GM19372 (cell line): ENCODE results near the gene WHRN.

Experiments
- ATAC-seq: cut with Tn5 transposase; IDR thresholded peaks from one replicate; pipeline ENCODE4 v1.9.1; 2021; ENCODE audit warnings: mild to moderate bottlenecking, low read depth, moderate library complexity; ENCODE audit not compliant: unreplicated experiment

The WHRN gene

GRCh38 chr9:114493521-114494184, 11.6 kb downstream of the WHRN start:
- no peak for ATAC-seq

- no peak for ATAC-seq
Observed at GRCh38 chr9:114492991-114493390, 12.3 kb downstream of the WHRN start.

GRCh38 chr9:114491430-114492003, 13.8 kb downstream of the WHRN start:
- no peak for ATAC-seq

GRCh38 chr9:114489928-114490327, 15.3 kb downstream of the WHRN start:
- ATAC-seq: no peak

GRCh38 chr9:114488398-114489129, 16.7 kb downstream of the WHRN start:
- no peak for ATAC-seq

GRCh38 chr9:114487607-114488300, 17.5 kb downstream of the WHRN start:
- ATAC-seq: no peak

GRCh38 chr9:114486205-114486963, 18.9 kb downstream of the WHRN start:
- ATAC-seq: no peak

- ATAC-seq: peak; percentile 67
Observed at GRCh38 chr9:114484854-114485443, 20.3 kb downstream of the WHRN start.

- ATAC-seq: no peak
Observed at GRCh38 chr9:114484215-114484853, 20.9 kb downstream of the WHRN start.

- ATAC-seq: no peak
Observed at GRCh38 chr9:114483499-114483898, 21.8 kb downstream of the WHRN start.

- ATAC-seq: no peak
Observed at GRCh38 chr9:114482593-114482992, 22.7 kb downstream of the WHRN start.

GRCh38 chr9:114481789-114482188, 23.5 kb downstream of the WHRN start:
- ATAC-seq: no peak

- no peak for ATAC-seq
Observed at GRCh38 chr9:114480746-114481435, 24.4 kb downstream of the WHRN start.

GRCh38 chr9:114478871-114479270, 26.4 kb downstream of the WHRN start:
- ATAC-seq: no peak

- no peak for ATAC-seq
Observed at GRCh38 chr9:114478459-114478858, 26.8 kb downstream of the WHRN start.

GRCh38 chr9:114477642-114478041, 27.6 kb downstream of the WHRN start:
- ATAC-seq: no peak

GRCh38 chr9:114476891-114477469, 28.3 kb downstream of the WHRN start:
- ATAC-seq: no peak

GRCh38 chr9:114475412-114476135, 29.7 kb downstream of the WHRN start:
- ATAC-seq: no peak
